Hematopoietic multipotent progenitor cell treated with erythropoietin and hydrocortisone succinate and interleukin-3 and kit ligand, for 15 days (in vitro differentiated cells): ENCODE data around the gene TIE1.
"Not testable (repeated sequence)": the region's sequence is repeated elsewhere in the genome, so short reads cannot be mapped to it uniquely, and the experiment has no call there.

Experiments
- DNase-seq: peaks from one replicate; pipeline ENCODE4 v3.0.0-alpha.2; 2015; ENCODE audit warnings: low spot score

TIE1 gene

GRCh38 chr1:43363283-43363934 is 62.6 kb downstream of the TIE1 start:
- DNase-seq, result no peak

- DNase-seq, result no peak
Observed at GRCh38 chr1:43363935-43364525, 63.2 kb downstream of the TIE1 start.

- no peak for DNase-seq
Observed at GRCh38 chr1:43365678-43366077, 64.9 kb downstream of the TIE1 start.

GRCh38 chr1:43366179-43366578 is 65.4 kb downstream of the TIE1 start:
- peak; percentile 55 for DNase-seq

- no peak for DNase-seq
Observed at GRCh38 chr1:43366601-43367025, 65.8 kb downstream of the TIE1 start.

- DNase-seq, result peak; percentile 88
Observed at GRCh38 chr1:43367026-43367903, 66.5 kb downstream of the TIE1 start.

- peak; percentile 79 for DNase-seq
Observed at GRCh38 chr1:43367904-43368645, 67.3 kb downstream of the TIE1 start, which contains the start of gene ELOVL1. Gene ELOVL1, minus strand, starts transcription at chr1:43368011. Its CDS starts 2,402 bp downstream, at chr1:43365609.

- no peak for DNase-seq
Observed at GRCh38 chr1:43368646-43369020, 67.9 kb downstream of the TIE1 start.

GRCh38 chr1:43369779-43370178 is 69.0 kb downstream of the TIE1 start:
- not testable (repeated sequence) for DNase-seq

- DNase-seq, result no peak
Observed at GRCh38 chr1:43370564-43370963, 69.8 kb downstream of the TIE1 start.

- DNase-seq, result no peak
Observed at GRCh38 chr1:43372172-43372571, 71.4 kb downstream of the TIE1 start.
